Common myeloid progenitor, CD34-positive (primary cell): ENCODE results near the gene IRS1.

ENCODE experiments used
- CTCF ChIA-PET: fragments of 350-600 bp; sonication (Branson Sonifier 250); formaldehyde crosslinking; loops from one replicate; lab custom pipeline; 2021; ENCODE audit warnings: antibody characterized with exemption; lab: Charles Lee
- POLR2A ChIA-PET: fragments of 350-600 bp; sonication (Branson Sonifier 250); formaldehyde crosslinking; loops from one replicate; lab custom pipeline; 2021; ENCODE audit warnings: antibody characterized with exemption; lab: Charles Lee
- DNase-seq, 3 donors: peaks; one replicate each; pipeline versions ENCODE4 v3.0.0 to v3.0.0-alpha.2; 2013
- H3K27ac ChIP-seq, 2 experiments: 1 replicate in 1 of 2; 2 replicates in 1 of 2; pipeline ENCODE4 v1.7.0; 2013; ENCODE audit warnings: inconsistent platforms in 2 of 2, low read length in 2 of 2, mild to moderate bottlenecking in 2 of 2, low read depth in 1 of 2, moderate library complexity in 1 of 2; ENCODE audit not compliant: severe bottlenecking in 2 of 2, insufficient read depth in 1 of 2, poor library complexity in 1 of 2
- H3K27me3 ChIP-seq, 5 experiments: replicated peaks in 2 of 5; 1 replicate in 3 of 5; 2 replicates in 2 of 5; pipeline versions ENCODE4 v1.6.1 to v1.7.0; 2013; ENCODE audit warnings: low read length in 4 of 5, mild to moderate bottlenecking in 2 of 5, moderate library complexity in 2 of 5, inconsistent platforms in 1 of 5; ENCODE audit not compliant: insufficient read depth in 5 of 5, control insufficient read depth in 4 of 5
- H3K36me3 ChIP-seq, 4 experiments: 1 replicate in 2 of 4; 2 replicates in 2 of 4; pipeline versions ENCODE4 v1.6.1 to v1.7.0; 2013; ENCODE audit warnings: low read length in 3 of 4, control low read depth in 1 of 4, mild to moderate bottlenecking in 1 of 4; ENCODE audit not compliant: control insufficient read depth in 4 of 4, insufficient read depth in 4 of 4
- H3K4me1 ChIP-seq, 4 experiments: 1 replicate in 3 of 4; 2 replicates in 1 of 4; pipeline versions ENCODE4 v1.6.1 to v1.7.1; 2013; ENCODE audit warnings: low read length in 3 of 4, mild to moderate bottlenecking in 3 of 4, control low read depth in 1 of 4, inconsistent platforms in 1 of 4, moderate library complexity in 1 of 4; ENCODE audit not compliant: control insufficient read depth in 4 of 4, insufficient read depth in 4 of 4; ENCODE audit errors: control extremely low read depth in 1 of 4
- H3K4me3 ChIP-seq, 7 experiments: 1 replicate in 4 of 7; 2 replicates in 3 of 7; pipeline versions ENCODE4 v1.5.1 to v1.7.0; 2013; ENCODE audit warnings: mild to moderate bottlenecking in 7 of 7, low read length in 6 of 7, moderate library complexity in 6 of 7, inconsistent platforms in 2 of 7, low read depth in 2 of 7, control low read depth in 1 of 7; ENCODE audit not compliant: insufficient read depth in 4 of 7, control insufficient read depth in 1 of 7; ENCODE audit errors: extremely low read depth in 1 of 7
- H3K9me3 ChIP-seq, 5 experiments: 1 replicate in 4 of 5; 2 replicates in 1 of 5; pipeline versions ENCODE4 v1.6.1 to v1.7.1; 2013; ENCODE audit warnings: low read length in 4 of 5, mild to moderate bottlenecking in 2 of 5, inconsistent platforms in 1 of 5, low read depth in 1 of 5, moderate library complexity in 1 of 5; ENCODE audit not compliant: control insufficient read depth in 4 of 5, insufficient read depth in 2 of 5; ENCODE audit errors: control extremely low read depth in 1 of 5
- WGBS: methylation state at CpG from one replicate; pipeline ENCODE4 v1.1.5; 2013; ENCODE audit not compliant: insufficient coverage; 5-methylcytosine and 5-hydroxymethylcytosine counted together

Gene IRS1

GRCh38 chr2:226800941-226801784 is 1.5 kb upstream of the IRS1 start:
- Histone ChIP-seq H3K27ac (no peak overlapping the region), H3K4me1 (peaks cover 0 to 34% (median 31%) of the 10 kb centered on the region in 4 experiments), H3K36me3 (no peaks in the 10 kb centered on the region), H3K4me3 (peak overlapping the region in 5 of 7 experiments; percentile 33 to 70 (median 42)), H3K9me3 (no peaks in the 10 kb centered on the region), H3K27me3 (peaks cover 0 to 64% (median 28%) of the 10 kb centered on the region in 5 experiments)
- peak in 2 of 3 donors; percentile 37 to 54 for DNase-seq
- POLR2A ChIA-PET: no interaction called here
- CTCF ChIA-PET: interaction anchor here (0.8 to 4.1 kb wide), 14 partner anchors 11 to 1140 kb away, joined by 3 to 16 read pairs (median 6); no protein-coding TSS in a partner anchor
- WGBS: under 1% methylated on average over 9 of the region's 33 CpGs

- H3K4me1 ChIP-seq: peaks cover 0 to 34% (median 31%) of the 10 kb centered on the region in 4 experiments
- H3K27me3 ChIP-seq: peaks cover 0 to 64% (median 25%) of the 10 kb centered on the region in 5 experiments
- peak overlapping the region; percentile 36 to 74 (median 55) for H3K4me3 ChIP-seq
- H3K27ac ChIP-seq: no peak overlapping the region
- WGBS: 7% methylated on average over 21 of the region's 39 CpGs
- no peaks in the 10 kb centered on the region for H3K36me3 ChIP-seq
- ChIA-PET POLR2A (no interaction called here), CTCF (interaction anchor here (0.8 to 4.1 kb wide), 7 partner anchors 13 to 911 kb away, joined by 3 to 16 read pairs (median 3); no protein-coding TSS in a partner anchor)
- no peak for DNase-seq
- no peaks in the 10 kb centered on the region for H3K9me3 ChIP-seq
Observed at GRCh38 chr2:226799976-226800940, 638 bp upstream of the IRS1 start.

GRCh38 chr2:226798422-226799210 is 1.0 kb downstream of the IRS1 start:
- Histone ChIP-seq H3K36me3 (no peaks in the 10 kb centered on the region), H3K27ac (no peak overlapping the region), H3K4me1 (peaks cover 0 to 34% (median 31%) of the 10 kb centered on the region in 4 experiments), H3K27me3 (peaks cover 0 to 49% (median 18%) of the 10 kb centered on the region in 5 experiments), H3K9me3 (no peaks in the 10 kb centered on the region), H3K4me3 (peak overlapping the region; percentile 52 to 76 (median 66))
- ChIA-PET CTCF (interaction anchor here (1.0 to 4.1 kb wide), 4 partner anchors 8 to 86 kb away, joined by 3 to 16 read pairs (median 4); no protein-coding TSS in a partner anchor), POLR2A (no interaction called here)
- peak in 2 of 3 donors; percentile 53 to 67 for DNase-seq
- 1% methylated on average over 64 of the region's 80 CpGs for WGBS

GRCh38 chr2:226797989-226798421 is 1.6 kb downstream of the IRS1 start:
- H3K36me3 ChIP-seq: no peaks in the 10 kb centered on the region
- H3K4me3 ChIP-seq: peak overlapping the region in 5 of 7 experiments; percentile 55 to 74 (median 66)
- WGBS: 72% methylated on average over 20 of the region's 23 CpGs
- H3K4me1 ChIP-seq: peaks cover 0 to 34% (median 31%) of the 10 kb centered on the region in 4 experiments
- peaks cover 0 to 45% (median 18%) of the 10 kb centered on the region in 5 experiments for H3K27me3 ChIP-seq
- H3K9me3 ChIP-seq: no peaks in the 10 kb centered on the region
- ChIA-PET POLR2A (no interaction called here), CTCF (interaction anchor here (1.0 to 4.1 kb wide), 4 partner anchors 8 to 85 kb away, joined by 3 to 16 read pairs (median 4); no protein-coding TSS in a partner anchor)
- no peak for DNase-seq
- H3K27ac ChIP-seq: no peak overlapping the region

- no peaks in the 10 kb centered on the region for H3K36me3 ChIP-seq
- H3K4me3 ChIP-seq: no peak overlapping the region
- no peak for DNase-seq
- H3K27ac ChIP-seq: no peak overlapping the region
- no peaks in the 10 kb centered on the region for H3K9me3 ChIP-seq
- H3K27me3 ChIP-seq: peaks cover 0 to 45% (median 18%) of the 10 kb centered on the region in 5 experiments
- 98% methylated on average over 48 of the region's 50 CpGs for WGBS
- CTCF ChIA-PET: interaction anchor here (1.0 to 4.1 kb wide), 3 partner anchors 10 to 85 kb away, joined by 3 to 16 read pairs (median 5); no protein-coding TSS in a partner anchor
- POLR2A ChIA-PET: no interaction called here
- peaks cover 1 to 34% (median 31%) of the 10 kb centered on the region in 4 experiments for H3K4me1 ChIP-seq
Observed at GRCh38 chr2:226797289-226797988, 2.2 kb downstream of the IRS1 start.
